ENCODE results near the gene UBXN7. TPM values are rescaled to one million over a fixed set of nuclear protein-coding genes. Genes with fewer than 3 reads are reported as not detected.
"Not testable (repeated sequence)": the region's sequence is repeated elsewhere in the genome, so short reads cannot be mapped to it uniquely, and the experiment has no call there.

The UBXN7 gene
- polyA plus RNA-seq, 1 of the 3 experiments (the other 2 are of a cell fraction) = 6.4 TPM

DNA sequence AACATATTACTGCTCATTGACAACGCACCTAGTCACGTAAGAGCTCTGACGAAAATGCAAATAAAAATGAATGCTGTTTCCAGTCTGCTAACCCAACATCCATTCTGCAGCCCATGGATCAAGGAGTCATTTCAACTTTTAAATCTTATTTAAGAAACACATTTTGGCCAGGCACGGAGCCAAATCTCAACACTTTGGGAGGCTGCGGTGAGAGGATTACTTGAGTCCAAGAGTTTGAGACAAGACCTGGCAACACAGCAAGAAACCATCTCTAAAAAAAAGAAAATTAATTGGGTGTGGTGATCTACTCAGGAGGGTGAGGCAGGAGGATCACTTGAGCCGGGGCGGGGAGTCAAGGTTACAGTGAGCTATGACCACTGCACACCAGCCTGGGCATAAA is 71.6 kb downstream of the UBXN7 start:
- no peaks in the 10 kb centered on the region; the same call in none of the 2 replicates for H3K79me2 ChIP-seq (ENCODE audit: insufficient read depth)
- ChIA-PET POLR2A (no interaction called here), CTCF (no interaction called here)
- WGBS (ENCODE audit: low lambda C conversion rate) = 98% methylated on average over 7 of the region's 7 CpGs
- no peaks in the 10 kb centered on the region for H3K9me2 ChIP-seq
- H4K20me1 ChIP-seq (ENCODE audit: insufficient read depth) = no peaks in the 10 kb centered on the region
- H3F3A ChIP-seq (replicated peaks; ENCODE audit: insufficient read depth) = peaks cover 3% of the 10 kb centered on the region
- no peak overlapping the region for H3K4me2 ChIP-seq
- TF ChIP-seq CHD2 (IDR thresholded peaks at IDR 0.05; ENCODE audit: low read length, partially characterized antibody) (no peak), RFX5 (IDR thresholded peaks at IDR 0.05; ENCODE audit: low read length) (no peak), RCOR1 (IDR thresholded peaks at IDR 0.05; ENCODE audit: low read length) (no peak), SMC3 (IDR thresholded peaks at IDR 0.05; ENCODE audit: low read depth, low read length) (no peak), ELF1 (IDR thresholded peaks at IDR 0.05) (no peak), YY1 (IDR thresholded peaks at IDR 0.05; ENCODE audit: low read depth) (no peak), TCF12 (IDR thresholded peaks at IDR 0.05) (no peak), FOXJ3 (CRISPR knock-in tag; IDR thresholded peaks at IDR 0.05) (no peak), JUND (IDR thresholded peaks at IDR 0.05) (no peak), TAF1 (IDR thresholded peaks at IDR 0.05; ENCODE audit: borderline replicate concordance, low read depth, low read length) (no peak), MXI1 (IDR thresholded peaks at IDR 0.05; ENCODE audit: low read depth, low read length) (no peak), GATA2 (CRISPR knock-in tag; IDR thresholded peaks at IDR 0.05) (no peak)
- TF ChIP-seq, protein P1, sequence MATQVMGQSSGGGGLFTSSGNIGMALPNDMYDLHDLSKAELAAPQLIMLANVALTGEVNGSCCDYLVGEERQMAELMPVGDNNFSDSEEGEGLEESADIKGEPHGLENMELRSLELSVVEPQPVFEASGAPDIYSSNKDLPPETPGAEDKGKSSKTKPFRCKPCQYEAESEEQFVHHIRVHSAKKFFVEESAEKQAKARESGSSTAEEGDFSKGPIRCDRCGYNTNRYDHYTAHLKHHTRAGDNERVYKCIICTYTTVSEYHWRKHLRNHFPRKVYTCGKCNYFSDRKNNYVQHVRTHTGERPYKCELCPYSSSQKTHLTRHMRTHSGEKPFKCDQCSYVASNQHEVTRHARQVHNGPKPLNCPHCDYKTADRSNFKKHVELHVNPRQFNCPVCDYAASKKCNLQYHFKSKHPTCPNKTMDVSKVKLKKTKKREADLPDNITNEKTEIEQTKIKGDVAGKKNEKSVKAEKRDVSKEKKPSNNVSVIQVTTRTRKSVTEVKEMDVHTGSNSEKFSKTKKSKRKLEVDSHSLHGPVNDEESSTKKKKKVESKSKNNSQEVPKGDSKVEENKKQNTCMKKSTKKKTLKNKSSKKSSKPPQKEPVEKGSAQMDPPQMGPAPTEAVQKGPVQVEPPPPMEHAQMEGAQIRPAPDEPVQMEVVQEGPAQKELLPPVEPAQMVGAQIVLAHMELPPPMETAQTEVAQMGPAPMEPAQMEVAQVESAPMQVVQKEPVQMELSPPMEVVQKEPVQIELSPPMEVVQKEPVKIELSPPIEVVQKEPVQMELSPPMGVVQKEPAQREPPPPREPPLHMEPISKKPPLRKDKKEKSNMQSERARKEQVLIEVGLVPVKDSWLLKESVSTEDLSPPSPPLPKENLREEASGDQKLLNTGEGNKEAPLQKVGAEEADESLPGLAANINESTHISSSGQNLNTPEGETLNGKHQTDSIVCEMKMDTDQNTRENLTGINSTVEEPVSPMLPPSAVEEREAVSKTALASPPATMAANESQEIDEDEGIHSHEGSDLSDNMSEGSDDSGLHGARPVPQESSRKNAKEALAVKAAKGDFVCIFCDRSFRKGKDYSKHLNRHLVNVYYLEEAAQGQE (IDR thresholded peaks at IDR 0.05; ENCODE audit: low read depth, low read length) = no peak
- TF ChIP-seq, protein P2, sequence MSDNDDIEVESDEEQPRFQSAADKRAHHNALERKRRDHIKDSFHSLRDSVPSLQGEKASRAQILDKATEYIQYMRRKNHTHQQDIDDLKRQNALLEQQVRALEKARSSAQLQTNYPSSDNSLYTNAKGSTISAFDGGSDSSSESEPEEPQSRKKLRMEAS (IDR thresholded peaks at IDR 0.05; ENCODE audit: low read depth) = no peak
- no peak overlapping the region for H3K4me3 ChIP-seq (ENCODE audit: low read depth in 2 of 2, low read length in 1 of 2)
- H2AFZ ChIP-seq (ENCODE audit: low read depth) = no peak overlapping the region
- H3K4me1 ChIP-seq (ENCODE audit: control insufficient read depth in 1 of 2, insufficient read depth in 2 of 2, low read depth in 1 of 2, low read length in 1 of 2) = peaks cover 0 to 3% of the 10 kb centered on the region in 2 experiments; a peak in 1 of 4 replicates
- no peaks in the 10 kb centered on the region for H3K9me3 ChIP-seq
- H3K9ac ChIP-seq = no peak overlapping the region
- DNase-seq = no peak
- no peak overlapping the region for H3K27ac ChIP-seq (ENCODE audit: low read depth in 2 of 2, low read length in 1 of 2)
- peaks cover 36 to 59% of the 10 kb centered on the region in 2 experiments for H3K36me3 ChIP-seq (replicated peaks in 1 of 2; ENCODE audit: control insufficient read depth in 1 of 2, insufficient read depth in 2 of 2, low read length in 1 of 2)
- no peaks in the 10 kb centered on the region for H3K27me3 ChIP-seq (ENCODE audit: insufficient read depth)

DNA sequence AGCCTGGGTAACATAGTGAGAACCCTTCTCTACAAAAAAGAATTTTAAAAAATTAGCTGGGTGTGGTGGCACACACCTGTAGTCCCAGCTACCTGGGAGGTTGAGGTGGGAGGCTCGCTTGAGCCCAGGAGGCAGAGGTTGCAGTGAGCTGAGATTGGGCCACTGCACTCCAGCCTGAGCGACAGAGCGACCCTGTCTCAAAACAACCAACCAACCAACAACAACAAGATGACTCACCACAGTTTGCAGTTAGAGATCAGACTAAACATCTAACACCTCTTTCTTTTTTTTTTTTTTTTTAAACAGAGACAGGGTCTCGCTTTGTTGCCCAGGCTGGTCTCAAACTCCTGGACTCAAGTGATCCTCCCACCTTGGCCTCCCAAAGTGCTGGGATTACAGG is 73.7 kb downstream of the UBXN7 start:
- H3K27ac ChIP-seq (ENCODE audit: low read depth in 2 of 2, low read length in 1 of 2); H3K4me2 ChIP-seq; DNase-seq; H3K27me3 ChIP-seq (ENCODE audit: insufficient read depth); H3K9me3 ChIP-seq; H3F3A ChIP-seq (replicated peaks; ENCODE audit: insufficient read depth); POLR2A ChIA-PET; H3K79me2 ChIP-seq (ENCODE audit: insufficient read depth); H2AFZ ChIP-seq (ENCODE audit: low read depth); H3K4me3 ChIP-seq (ENCODE audit: low read depth in 2 of 2, low read length in 1 of 2); H4K20me1 ChIP-seq (ENCODE audit: insufficient read depth); H3K9ac ChIP-seq; H3K4me1 ChIP-seq (ENCODE audit: control insufficient read depth in 1 of 2, insufficient read depth in 2 of 2, low read depth in 1 of 2, low read length in 1 of 2); H3K9me2 ChIP-seq: not testable (repeated sequence)
- 100% methylated on average over 4 of the region's 4 CpGs for WGBS (ENCODE audit: low lambda C conversion rate)
- peaks cover 52 to 53% of the 10 kb centered on the region in 2 experiments for H3K36me3 ChIP-seq (replicated peaks in 1 of 2; ENCODE audit: control insufficient read depth in 1 of 2, insufficient read depth in 2 of 2, low read length in 1 of 2)
- CTCF ChIA-PET = interaction anchor here (1.0 to 1.3 kb wide), 2 partner anchors 10 to 105 kb away, joined by 3 read pairs; no protein-coding TSS in a partner anchor

Measured in SK-N-SH (cell line).